HEK293 (cell line): ENCODE data around the gene KRT6A.

Experiments used
- CTCF ChIP-seq: fragments of 450-650 bp; formaldehyde crosslinking; IDR thresholded peaks from 2 replicates; pipeline ENCODE4 v1.5.1; 2016; ENCODE audit warnings: missing biosample characterization, missing genetic modification characterization
- GLI4 ChIP-seq: fragments of 450-650 bp; formaldehyde crosslinking; IDR thresholded peaks from 2 replicates; pipeline ENCODE4 v1.5.1; 2016; ENCODE audit warnings: missing biosample characterization, missing genetic modification characterization
- MEIS1 ChIP-seq: sonication (generic); formaldehyde crosslinking; IDR thresholded peaks from 2 replicates; pipeline ENCODE4 v1.8.1; 2022; ENCODE audit warnings: missing genetic modification reagents, mild to moderate bottlenecking, borderline replicate concordance
- YY1 ChIP-seq: fragments of 450-650 bp; formaldehyde crosslinking; IDR thresholded peaks from 2 replicates; pipeline ENCODE4 v1.5.1; 2018; ENCODE audit warnings: missing biosample characterization, missing genetic modification characterization
- ZBTB1 ChIP-seq: fragments of 450-650 bp; formaldehyde crosslinking; IDR thresholded peaks from 2 replicates; pipeline ENCODE4 v1.5.1; 2016; ENCODE audit warnings: missing biosample characterization, missing genetic modification characterization
- ZBTB7A ChIP-seq: fragments of 450-650 bp; formaldehyde crosslinking; IDR thresholded peaks from 2 replicates; pipeline ENCODE4 v1.5.1; 2016; ENCODE audit warnings: low read depth, missing biosample characterization, missing genetic modification characterization
- ZFP41 ChIP-seq: fragments of 450-650 bp; formaldehyde crosslinking; IDR thresholded peaks from 2 replicates; pipeline ENCODE4 v1.5.1; 2016; ENCODE audit warnings: missing biosample characterization, missing genetic modification characterization, borderline replicate concordance
- ZNF214 ChIP-seq: fragments of 450-650 bp; formaldehyde crosslinking; IDR thresholded peaks from 2 replicates; pipeline ENCODE4 v1.5.1; 2017; ENCODE audit warnings: missing biosample characterization, mild to moderate bottlenecking, missing genetic modification characterization, borderline replicate concordance
- ZNF274 ChIP-seq, 2 experiments: fragments of 200-500 bp in 1 of 2; fragments of 450-650 bp in 1 of 2; sonication (Bioruptor generic) in 1 of 2; formaldehyde crosslinking in 1 of 2; IDR thresholded peaks; 2 replicates each; pipeline versions ENCODE4 v1.5.1 to v1.6.1; 2014 to 2016; ENCODE audit warnings: borderline replicate concordance in 1 of 2, inconsistent platforms in 1 of 2, low read length in 1 of 2, missing biosample characterization in 1 of 2, missing genetic modification characterization in 1 of 2
- ZNF354C ChIP-seq: fragments of 450-650 bp; formaldehyde crosslinking; IDR thresholded peaks from 2 replicates; pipeline ENCODE4 v1.5.1; 2016; ENCODE audit warnings: missing biosample characterization, missing genetic modification characterization, low read depth, borderline replicate concordance
- ZNF777 ChIP-seq: fragments of 450-650 bp; formaldehyde crosslinking; IDR thresholded peaks from 2 replicates; pipeline ENCODE4 v1.5.1; 2017; ENCODE audit warnings: missing biosample characterization, missing genetic modification characterization, borderline replicate concordance
- TF ChIP-seq, protein P1 (sequence below): fragments of 450-650 bp; formaldehyde crosslinking; IDR thresholded peaks from 2 replicates; pipeline ENCODE4 v1.5.1; 2016; ENCODE audit warnings: missing biosample characterization, missing genetic modification characterization
- TF ChIP-seq, protein P2 (sequence below): sonication (generic); formaldehyde crosslinking; IDR thresholded peaks from 2 replicates; pipeline ENCODE4 v1.8.1; 2022; ENCODE audit warnings: mild to moderate bottlenecking, moderate library complexity, missing genetic modification reagents

DNA sequence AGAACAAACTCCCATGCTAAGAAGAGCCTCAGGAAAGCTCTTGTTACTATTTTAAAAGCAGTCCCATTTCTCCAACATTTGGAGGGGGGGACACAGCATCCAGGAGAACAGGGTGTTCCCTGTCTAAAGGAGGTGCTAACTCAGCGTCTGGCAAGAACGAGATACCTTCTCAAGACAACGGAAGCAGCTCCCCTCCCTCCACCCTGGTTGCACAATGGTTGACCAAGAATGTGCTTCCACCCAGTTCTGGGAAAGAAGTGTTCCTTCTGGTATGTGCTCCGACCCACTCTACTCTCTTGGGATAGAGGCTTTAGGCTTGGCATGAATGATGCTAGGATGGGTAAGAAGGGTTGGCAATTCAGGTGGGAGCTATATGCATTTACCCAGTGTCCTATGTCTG lies 1.5 kb upstream of the KRT6A start:
- TF ChIP-seq YY1 (no peak), GLI4 (tag by site-specific recombination) (no peak), ZNF274 (IDR thresholded peaks at IDR 0.05; ENCODE audit: low read length) (no peak), ZNF274 (tag by site-specific recombination; IDR thresholded peaks at IDR 0.05; ENCODE audit: borderline replicate concordance) (no peak), ZNF214 (tag by site-specific recombination) (no peak), CTCF (tag by site-specific recombination) (no peak), ZNF354C (tag by site-specific recombination) (no peak), ZNF777 (tag by site-specific recombination) (no peak), MEIS1 (CRISPR knock-in tag) (no peak), ZBTB1 (tag by site-specific recombination) (no peak), ZBTB7A (no peak), ZFP41 (no peak)
- TF ChIP-seq, protein P1, sequence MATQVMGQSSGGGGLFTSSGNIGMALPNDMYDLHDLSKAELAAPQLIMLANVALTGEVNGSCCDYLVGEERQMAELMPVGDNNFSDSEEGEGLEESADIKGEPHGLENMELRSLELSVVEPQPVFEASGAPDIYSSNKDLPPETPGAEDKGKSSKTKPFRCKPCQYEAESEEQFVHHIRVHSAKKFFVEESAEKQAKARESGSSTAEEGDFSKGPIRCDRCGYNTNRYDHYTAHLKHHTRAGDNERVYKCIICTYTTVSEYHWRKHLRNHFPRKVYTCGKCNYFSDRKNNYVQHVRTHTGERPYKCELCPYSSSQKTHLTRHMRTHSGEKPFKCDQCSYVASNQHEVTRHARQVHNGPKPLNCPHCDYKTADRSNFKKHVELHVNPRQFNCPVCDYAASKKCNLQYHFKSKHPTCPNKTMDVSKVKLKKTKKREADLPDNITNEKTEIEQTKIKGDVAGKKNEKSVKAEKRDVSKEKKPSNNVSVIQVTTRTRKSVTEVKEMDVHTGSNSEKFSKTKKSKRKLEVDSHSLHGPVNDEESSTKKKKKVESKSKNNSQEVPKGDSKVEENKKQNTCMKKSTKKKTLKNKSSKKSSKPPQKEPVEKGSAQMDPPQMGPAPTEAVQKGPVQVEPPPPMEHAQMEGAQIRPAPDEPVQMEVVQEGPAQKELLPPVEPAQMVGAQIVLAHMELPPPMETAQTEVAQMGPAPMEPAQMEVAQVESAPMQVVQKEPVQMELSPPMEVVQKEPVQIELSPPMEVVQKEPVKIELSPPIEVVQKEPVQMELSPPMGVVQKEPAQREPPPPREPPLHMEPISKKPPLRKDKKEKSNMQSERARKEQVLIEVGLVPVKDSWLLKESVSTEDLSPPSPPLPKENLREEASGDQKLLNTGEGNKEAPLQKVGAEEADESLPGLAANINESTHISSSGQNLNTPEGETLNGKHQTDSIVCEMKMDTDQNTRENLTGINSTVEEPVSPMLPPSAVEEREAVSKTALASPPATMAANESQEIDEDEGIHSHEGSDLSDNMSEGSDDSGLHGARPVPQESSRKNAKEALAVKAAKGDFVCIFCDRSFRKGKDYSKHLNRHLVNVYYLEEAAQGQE (tag by site-specific recombination), result no peak
- TF ChIP-seq, protein P2, sequence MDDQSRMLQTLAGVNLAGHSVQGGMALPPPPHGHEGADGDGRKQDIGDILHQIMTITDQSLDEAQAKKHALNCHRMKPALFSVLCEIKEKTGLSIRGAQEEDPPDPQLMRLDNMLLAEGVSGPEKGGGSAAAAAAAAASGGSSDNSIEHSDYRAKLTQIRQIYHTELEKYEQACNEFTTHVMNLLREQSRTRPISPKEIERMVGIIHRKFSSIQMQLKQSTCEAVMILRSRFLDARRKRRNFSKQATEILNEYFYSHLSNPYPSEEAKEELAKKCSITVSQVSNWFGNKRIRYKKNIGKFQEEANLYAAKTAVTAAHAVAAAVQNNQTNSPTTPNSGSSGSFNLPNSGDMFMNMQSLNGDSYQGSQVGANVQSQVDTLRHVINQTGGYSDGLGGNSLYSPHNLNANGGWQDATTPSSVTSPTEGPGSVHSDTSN (CRISPR knock-in tag), result no peak
